Duodenal mucosa (tissue), 2 donors: Measurements from ENCODE around the gene URGCP.
"Not testable (repeated sequence)": the region's sequence is repeated elsewhere in the genome, so short reads cannot be mapped to it uniquely, and the experiment has no call there.

ENCODE experiments used
- H3K27ac ChIP-seq: one replicate; pipeline ENCODE4 v1.7.0; 2013; ENCODE audit warnings: low read depth, low read length
- H3K27me3 ChIP-seq, 2 donors: one replicate each; pipeline ENCODE4 v1.7.0; 2013; ENCODE audit warnings: low read length in 2 of 2, control low read depth in 1 of 2; ENCODE audit not compliant: insufficient read depth in 2 of 2, control insufficient read depth in 1 of 2
- H3K36me3 ChIP-seq, 2 donors: one replicate each; pipeline ENCODE4 v1.7.0; 2013; ENCODE audit warnings: low read length in 2 of 2, control low read depth in 1 of 2; ENCODE audit not compliant: insufficient read depth in 2 of 2, control insufficient read depth in 1 of 2
- H3K4me1 ChIP-seq, 2 donors: one replicate each; pipeline ENCODE4 v1.7.0; 2013; ENCODE audit warnings: low read length in 2 of 2, control low read depth in 1 of 2; ENCODE audit not compliant: insufficient read depth in 2 of 2, control insufficient read depth in 1 of 2
- H3K4me3 ChIP-seq, 2 donors: one replicate each; pipeline ENCODE4 v1.7.0; 2013; ENCODE audit warnings: low read length in 2 of 2, low read depth in 1 of 2
- H3K9ac ChIP-seq, 2 donors: one replicate each; pipeline ENCODE4 v1.7.0; 2013; ENCODE audit warnings: low read length in 2 of 2, low read depth in 1 of 2
- H3K9me3 ChIP-seq, 2 donors: one replicate each; pipeline ENCODE4 v1.7.0; 2013; ENCODE audit warnings: low read length in 2 of 2, control low read depth in 1 of 2; ENCODE audit not compliant: control insufficient read depth in 1 of 2

URGCP gene

GRCh38 chr7:43844662-43845061 lies 61.7 kb downstream of the URGCP start:
- Histone ChIP-seq H3K36me3 (no peaks in the 10 kb centered on the region), H3K27me3 (no peaks in the 10 kb centered on the region), H3K9ac (no peak overlapping the region), H3K9me3 (no peaks in the 10 kb centered on the region), H3K4me3 (no peak overlapping the region), H3K4me1 (no peaks in the 10 kb centered on the region), H3K27ac (no peak overlapping the region)

DNA sequence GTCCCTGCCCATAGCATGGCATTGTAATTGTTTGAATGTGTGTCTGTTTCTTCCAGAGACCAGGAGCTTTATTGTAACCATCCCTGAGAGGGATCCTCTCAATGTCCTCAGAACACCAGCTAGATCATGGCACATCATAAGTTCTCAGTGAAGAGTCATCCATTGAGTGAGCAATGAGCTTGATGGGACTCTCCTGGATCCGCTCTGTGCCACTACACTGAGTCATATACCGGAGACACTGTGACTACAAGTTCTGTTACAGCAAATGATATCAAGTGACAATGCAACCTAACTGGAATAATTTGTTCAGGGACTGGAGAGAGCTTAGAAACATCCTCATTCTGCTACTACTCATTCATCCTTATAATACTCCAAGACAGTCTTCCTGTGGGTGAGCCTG lies 62.1 kb downstream of the URGCP start:
- Histone ChIP-seq H3K4me1 (no peaks in the 10 kb centered on the region), H3K27me3 (no peaks in the 10 kb centered on the region)

GRCh38 chr7:43843296-43843695 lies 63.1 kb downstream of the URGCP start:
- H3K9ac ChIP-seq = no peak overlapping the region
- H3K36me3 ChIP-seq = no peaks in the 10 kb centered on the region
- H3K27me3 ChIP-seq = no peaks in the 10 kb centered on the region
- H3K4me3 ChIP-seq = no peak overlapping the region
- no peak overlapping the region for H3K27ac ChIP-seq
- no peaks in the 10 kb centered on the region for H3K9me3 ChIP-seq
- H3K4me1 ChIP-seq = peaks cover 0 to 5% of the 10 kb centered on the region in 2 donors

More for the DNA sequence above, 62.1 kb downstream of the URGCP start:
- H3K9me3 ChIP-seq = no peaks in the 10 kb centered on the region
- H3K9ac ChIP-seq = no peak overlapping the region
- H3K27ac ChIP-seq = no peak overlapping the region
- H3K36me3 ChIP-seq = no peaks in the 10 kb centered on the region
- no peak overlapping the region for H3K4me3 ChIP-seq

DNA sequence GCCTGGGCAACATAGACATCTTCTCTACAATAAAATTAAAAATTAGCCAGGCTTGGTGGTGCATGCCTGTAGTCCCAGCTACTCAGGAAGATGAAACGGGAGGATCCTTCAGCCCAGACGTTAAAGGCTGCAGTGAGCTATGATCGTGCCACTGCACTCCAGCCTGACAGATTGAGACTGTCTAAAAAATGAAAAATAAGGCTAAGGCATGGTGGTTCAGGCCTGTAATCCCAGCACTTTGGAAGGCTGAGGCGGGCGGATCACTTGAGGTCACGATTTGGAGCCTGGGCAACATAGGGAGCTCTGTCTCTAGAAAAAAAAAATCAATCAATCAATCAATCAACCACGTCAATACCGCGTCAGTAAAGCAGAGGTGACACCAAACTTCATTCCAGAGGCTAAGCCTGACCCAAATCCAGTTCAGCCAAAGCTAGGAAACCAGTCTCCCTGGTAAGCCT lies 68.2 kb downstream of the URGCP start:
- H3K36me3 ChIP-seq = no peaks in the 10 kb centered on the region
- peak overlapping the region; percentile 42 to 43 for H3K9ac ChIP-seq
- peak overlapping the region in 1 of 2 donors; percentile 60 for H3K4me3 ChIP-seq
- no peaks in the 10 kb centered on the region for H3K27me3 ChIP-seq
- H3K9me3 ChIP-seq = no peaks in the 10 kb centered on the region
- H3K4me1 ChIP-seq = peaks cover 0 to 5% of the 10 kb centered on the region in 2 donors
- no peak overlapping the region for H3K27ac ChIP-seq

GRCh38 chr7:43834463-43835251 lies 71.7 kb downstream of the URGCP start:
- H3K27me3 ChIP-seq = no peaks in the 10 kb centered on the region
- H3K36me3 ChIP-seq = no peaks in the 10 kb centered on the region
- H3K9me3 ChIP-seq = peaks cover 0 to 5% of the 10 kb centered on the region in 2 donors
- no peak overlapping the region for H3K27ac ChIP-seq
- H3K4me3 ChIP-seq = peak overlapping the region; percentile 61 to 74
- peaks cover 0 to 5% of the 10 kb centered on the region in 2 donors for H3K4me1 ChIP-seq
- no peak overlapping the region for H3K9ac ChIP-seq

- H3K36me3 ChIP-seq, H3K9me3 ChIP-seq, H3K27ac ChIP-seq, H3K9ac ChIP-seq, H3K27me3 ChIP-seq, H3K4me3 ChIP-seq, H3K4me1 ChIP-seq: not testable (repeated sequence)
These were observed 75.5 kb downstream of the URGCP start for GRCh38 chr7:43830917-43831316.
